Activated CD8-positive, alpha-beta memory T cell treated with anti-CD3 and anti-CD28 coated beads for 4 hours (primary cell): ENCODE results near the gene RIPOR3.
"Not testable (repeated sequence)": the region's sequence is repeated elsewhere in the genome, so short reads cannot be mapped to it uniquely, and the experiment has no call there.

ENCODE experiments used
- DNase-seq, 2 donors: peaks; one replicate each; pipeline ENCODE4 v3.0.0-alpha.2; 2020; ENCODE audit warnings: low read depth in 2 of 2

RIPOR3 gene

GRCh38 chr20:50554694-50555579 lies 136.4 kb downstream of the RIPOR3 start:
- DNase-seq = no peak

GRCh38 chr20:50552979-50553378 lies 138.4 kb downstream of the RIPOR3 start:
- no peak for DNase-seq

GRCh38 chr20:50551288-50551687 lies 140.1 kb downstream of the RIPOR3 start:
- DNase-seq = no peak

GRCh38 chr20:50550531-50550930 lies 140.8 kb downstream of the RIPOR3 start:
- no peak for DNase-seq

GRCh38 chr20:50548396-50548795 lies 142.9 kb downstream of the RIPOR3 start:
- no peak for DNase-seq

- no peak for DNase-seq
These were observed 143.4 kb downstream of the RIPOR3 start for GRCh38 chr20:50547964-50548363.

- no peak for DNase-seq
These were observed 144.5 kb downstream of the RIPOR3 start for GRCh38 chr20:50546729-50547314.

GRCh38 chr20:50545126-50545525 lies 146.2 kb downstream of the RIPOR3 start:
- no peak for DNase-seq

GRCh38 chr20:50543326-50543725 lies 148.0 kb downstream of the RIPOR3 start:
- no peak for DNase-seq

GRCh38 chr20:50541606-50542041 lies 149.7 kb downstream of the RIPOR3 start:
- DNase-seq = no peak

GRCh38 chr20:50540620-50541605 lies 150.4 kb downstream of the RIPOR3 start:
- DNase-seq = no peak

GRCh38 chr20:50539798-50540197 lies 151.5 kb downstream of the RIPOR3 start:
- not testable (repeated sequence) for DNase-seq

GRCh38 chr20:50538276-50538675 lies 153.1 kb downstream of the RIPOR3 start:
- no peak for DNase-seq

GRCh38 chr20:50537546-50538201 lies 153.7 kb downstream of the RIPOR3 start:
- no peak for DNase-seq

GRCh38 chr20:50536333-50536732 lies 155.0 kb downstream of the RIPOR3 start:
- DNase-seq = no peak
